IPS-15b (cell line): Measurements from ENCODE around the gene CRISPLD2.

Experiments
- H3K27me3 ChIP-seq: one replicate; pipeline ENCODE4 v1.6.1; 2013; ENCODE audit warnings: low read length; ENCODE audit not compliant: control insufficient read depth, insufficient read depth
- H3K36me3 ChIP-seq: one replicate; pipeline ENCODE4 v1.6.1; 2013; ENCODE audit warnings: low read length; ENCODE audit not compliant: control insufficient read depth, insufficient read depth
- H3K4me1 ChIP-seq: one replicate; pipeline ENCODE4 v1.6.1; 2013; ENCODE audit warnings: mild to moderate bottlenecking, low read length; ENCODE audit not compliant: control insufficient read depth, insufficient read depth
- H3K4me3 ChIP-seq: one replicate; pipeline ENCODE4 v1.5.1; 2013; ENCODE audit warnings: low read depth, low read length
- H3K9ac ChIP-seq: one replicate; pipeline ENCODE4 v1.6.1; 2013; ENCODE audit warnings: low read depth, mild to moderate bottlenecking, low read length
- H3K9me3 ChIP-seq: one replicate; pipeline ENCODE4 v1.6.1; 2013; ENCODE audit warnings: mild to moderate bottlenecking, low read length; ENCODE audit not compliant: control insufficient read depth, insufficient read depth

Gene CRISPLD2

GRCh38 chr16:84884596-84885341 is 65.0 kb downstream of the CRISPLD2 start:
- H3K36me3 ChIP-seq, result no peaks in the 10 kb centered on the region
- H3K9me3 ChIP-seq, result no peaks in the 10 kb centered on the region
- peaks cover 7% of the 10 kb centered on the region for H3K4me1 ChIP-seq
- H3K9ac ChIP-seq, result no peak overlapping the region
- no peak overlapping the region for H3K4me3 ChIP-seq
- H3K27me3 ChIP-seq, result no peaks in the 10 kb centered on the region

GRCh38 chr16:84885342-84885910 is 65.6 kb downstream of the CRISPLD2 start:
- no peak overlapping the region for H3K9ac ChIP-seq
- H3K4me1 ChIP-seq, result peaks cover 7% of the 10 kb centered on the region
- H3K27me3 ChIP-seq, result no peaks in the 10 kb centered on the region
- no peaks in the 10 kb centered on the region for H3K9me3 ChIP-seq
- no peaks in the 10 kb centered on the region for H3K36me3 ChIP-seq
- H3K4me3 ChIP-seq, result no peak overlapping the region

GRCh38 chr16:84886497-84887090 is 66.8 kb downstream of the CRISPLD2 start:
- Histone ChIP-seq H3K27me3 (no peaks in the 10 kb centered on the region), H3K9me3 (no peaks in the 10 kb centered on the region), H3K4me1 (peaks cover 7% of the 10 kb centered on the region), H3K36me3 (no peaks in the 10 kb centered on the region), H3K9ac (no peak overlapping the region), H3K4me3 (no peak overlapping the region)

GRCh38 chr16:84887207-84887606 is 67.4 kb downstream of the CRISPLD2 start:
- Histone ChIP-seq H3K4me1 (peaks cover 7% of the 10 kb centered on the region), H3K4me3 (no peak overlapping the region), H3K9ac (no peak overlapping the region), H3K9me3 (no peaks in the 10 kb centered on the region), H3K36me3 (no peaks in the 10 kb centered on the region), H3K27me3 (no peaks in the 10 kb centered on the region)

- Histone ChIP-seq H3K36me3 (no peaks in the 10 kb centered on the region), H3K4me1 (peaks cover 7% of the 10 kb centered on the region), H3K9me3 (no peaks in the 10 kb centered on the region), H3K4me3 (no peak overlapping the region), H3K27me3 (no peaks in the 10 kb centered on the region), H3K9ac (no peak overlapping the region)
These were observed 68.7 kb downstream of the CRISPLD2 start for GRCh38 chr16:84888450-84888849.

- peaks cover 7% of the 10 kb centered on the region for H3K4me1 ChIP-seq
- H3K9me3 ChIP-seq, result no peaks in the 10 kb centered on the region
- no peak overlapping the region for H3K4me3 ChIP-seq
- no peak overlapping the region for H3K9ac ChIP-seq
- H3K27me3 ChIP-seq, result no peaks in the 10 kb centered on the region
- H3K36me3 ChIP-seq, result no peaks in the 10 kb centered on the region
These were observed 69.3 kb downstream of the CRISPLD2 start for GRCh38 chr16:84889066-84889465.

GRCh38 chr16:84890427-84890826 is 70.6 kb downstream of the CRISPLD2 start:
- no peak overlapping the region for H3K9ac ChIP-seq
- no peaks in the 10 kb centered on the region for H3K36me3 ChIP-seq

GRCh38 chr16:84891149-84891795 is 71.5 kb downstream of the CRISPLD2 start:
- Histone ChIP-seq H3K4me1 (peaks cover 5% of the 10 kb centered on the region), H3K27me3 (no peaks in the 10 kb centered on the region), H3K9ac (no peak overlapping the region), H3K36me3 (no peaks in the 10 kb centered on the region), H3K4me3 (no peak overlapping the region), H3K9me3 (no peaks in the 10 kb centered on the region)

More at GRCh38 chr16:84890427-84890826, 70.6 kb downstream of the CRISPLD2 start:
- Histone ChIP-seq H3K27me3 (no peaks in the 10 kb centered on the region), H3K9me3 (no peaks in the 10 kb centered on the region), H3K4me3 (no peak overlapping the region), H3K4me1 (peaks cover 7% of the 10 kb centered on the region)

- Histone ChIP-seq H3K4me1 (no peaks in the 10 kb centered on the region), H3K9ac (no peak overlapping the region), H3K36me3 (no peaks in the 10 kb centered on the region), H3K4me3 (no peak overlapping the region), H3K9me3 (no peaks in the 10 kb centered on the region), H3K27me3 (no peaks in the 10 kb centered on the region)
These were observed 72.3 kb downstream of the CRISPLD2 start for GRCh38 chr16:84892097-84892496.

- H3K9me3 ChIP-seq, result no peaks in the 10 kb centered on the region
- no peak overlapping the region for H3K9ac ChIP-seq
- no peaks in the 10 kb centered on the region for H3K36me3 ChIP-seq
- no peaks in the 10 kb centered on the region for H3K4me1 ChIP-seq
- H3K4me3 ChIP-seq, result no peak overlapping the region
- no peaks in the 10 kb centered on the region for H3K27me3 ChIP-seq
These were observed 73.7 kb downstream of the CRISPLD2 start for GRCh38 chr16:84893467-84893848.

- no peaks in the 10 kb centered on the region for H3K36me3 ChIP-seq
- no peak overlapping the region for H3K9ac ChIP-seq
- H3K9me3 ChIP-seq, result no peaks in the 10 kb centered on the region
- H3K4me3 ChIP-seq, result no peak overlapping the region
- no peaks in the 10 kb centered on the region for H3K4me1 ChIP-seq
- H3K27me3 ChIP-seq, result no peaks in the 10 kb centered on the region
These were observed 74.2 kb downstream of the CRISPLD2 start for GRCh38 chr16:84893849-84894599.
